SK-N-SH (cell line): Measurements from ENCODE around the gene SRXN1. TPM values are rescaled to one million over a fixed set of nuclear protein-coding genes. Genes with fewer than 3 reads are reported as not detected.

ENCODE experiments used
- CTCF ChIA-PET: fragments of 300-600, 350-600 bp; formaldehyde crosslinking; extraction: SDS; loops from one replicate; lab custom pipeline; 2021; lab: Yijun Ruan, JAX
- POLR2A ChIA-PET: fragments of 350-600 bp; sonication (Branson Sonifier 250); formaldehyde crosslinking; extraction: SDS; loops from one replicate; lab custom pipeline; 2020; ENCODE audit warnings: antibody characterized with exemption, inconsistent platforms; lab: Yijun Ruan, JAX
- DNase-seq: peaks from one replicate; pipeline ENCODE4 v3.0.0; 2012
- H2AFZ ChIP-seq: fragments of 200-600 bp; sonication (generic); 2 replicates; pipeline ENCODE4 v1.8.1; 2016; ENCODE audit warnings: antibody characterized with exemption, mild to moderate bottlenecking, low read depth
- H3F3A ChIP-seq: fragments of 200-600 bp; sonication (generic); replicated peaks from 2 replicates; pipeline ENCODE3; 2016; ENCODE audit warnings: antibody characterized with exemption, mild to moderate bottlenecking; ENCODE audit not compliant: insufficient read depth
- H3K27ac ChIP-seq, 2 experiments: fragments of 200-500 bp in 1 of 2; fragments of 200-600 bp in 1 of 2; sonication (Bioruptor generic) in 1 of 2; sonication (generic), shearing (Covaris generic) in 1 of 2; 2 replicates each; pipeline versions ENCODE4 v1.5.1 to v1.6.1; 2014 to 2016; ENCODE audit warnings: low read depth in 2 of 2, inconsistent platforms in 1 of 2, low read length in 1 of 2, mild to moderate bottlenecking in 1 of 2, mixed read lengths in 1 of 2
- H3K27me3 ChIP-seq: fragments of 200-600 bp; sonication (generic), shearing (Covaris generic); 2 replicates; pipeline ENCODE4 v1.6.1; 2016; ENCODE audit warnings: mixed run types; ENCODE audit not compliant: insufficient read depth
- H3K36me3 ChIP-seq, 2 experiments: fragments of 200-500 bp in 1 of 2; fragments of 200-600 bp in 1 of 2; sonication (Bioruptor generic) in 1 of 2; sonication (generic) in 1 of 2; replicated peaks in 1 of 2; 2 replicates each; pipeline versions ENCODE3 to v1.5.1; 2014 to 2016; ENCODE audit warnings: low read length in 1 of 2, mild to moderate bottlenecking in 1 of 2; ENCODE audit not compliant: insufficient read depth in 2 of 2, control insufficient read depth in 1 of 2
- H3K4me1 ChIP-seq, 2 experiments: fragments of 200-500 bp in 1 of 2; fragments of 200-600 bp in 1 of 2; sonication (Bioruptor generic) in 1 of 2; sonication (generic), shearing (Covaris generic) in 1 of 2; 2 replicates each; pipeline versions ENCODE4 v1.5.1 to v1.6.1; 2014 to 2016; ENCODE audit warnings: low read depth in 1 of 2, low read length in 1 of 2, mixed run types in 1 of 2; ENCODE audit not compliant: insufficient read depth in 2 of 2, control insufficient read depth in 1 of 2
- H3K4me2 ChIP-seq: fragments of 200-600 bp; sonication (generic), shearing (Covaris generic); 2 replicates; pipeline ENCODE4 v1.6.1; 2017; ENCODE audit warnings: mixed run types
- H3K4me3 ChIP-seq, 2 experiments: fragments of 200-500 bp in 1 of 2; fragments of 200-600 bp in 1 of 2; sonication (Bioruptor generic) in 1 of 2; sonication (generic), shearing (Covaris generic) in 1 of 2; 2 replicates each; pipeline versions ENCODE4 v1.5.1 to v1.8.1; 2014 to 2016; ENCODE audit warnings: low read depth in 2 of 2, inconsistent platforms in 1 of 2, low read length in 1 of 2, mild to moderate bottlenecking in 1 of 2, mixed read lengths in 1 of 2, moderate library complexity in 1 of 2
- H3K79me2 ChIP-seq: fragments of 200-600 bp; sonication (generic); 2 replicates; pipeline ENCODE4 v1.8.1; 2017; ENCODE audit warnings: mild to moderate bottlenecking; ENCODE audit not compliant: insufficient read depth
- H3K9ac ChIP-seq: fragments of 200-600 bp; sonication (generic); 2 replicates; pipeline ENCODE4 v1.6.1; 2017; ENCODE audit warnings: mixed run types
- H3K9me2 ChIP-seq: fragments of 200-600 bp; sonication (generic); 2 replicates; pipeline ENCODE4 v1.6.1; 2017; ENCODE audit warnings: mixed run types
- H3K9me3 ChIP-seq: fragments of 200-600 bp; sonication (generic); 2 replicates; pipeline ENCODE4 v1.6.1; 2017; ENCODE audit warnings: mixed run types, mild to moderate bottlenecking, moderate library complexity
- H4K20me1 ChIP-seq: fragments of 200-600 bp; sonication (generic); 2 replicates; pipeline ENCODE4 v1.6.1; 2017; ENCODE audit warnings: mild to moderate bottlenecking, mixed run types; ENCODE audit not compliant: insufficient read depth
- CHD2 ChIP-seq: fragments of 150-350 bp; IDR thresholded peaks from 2 replicates; pipeline ENCODE4 v1.6.1; 2018; ENCODE audit warnings: low read length; ENCODE audit not compliant: partially characterized antibody
- ELF1 ChIP-seq: IDR thresholded peaks from 2 replicates; pipeline ENCODE4 v1.4.0; 2012
- EZH2phosphoT487 ChIP-seq: fragments of 200-600 bp; sonication (generic); IDR thresholded peaks from 2 replicates; pipeline ENCODE4 v1.6.1; 2017; ENCODE audit warnings: low read depth, mixed run types, mild to moderate bottlenecking, antibody characterized with exemption, moderate library complexity, borderline replicate concordance
- FOXJ3 ChIP-seq: sonication (generic); formaldehyde crosslinking; IDR thresholded peaks from 2 replicates; pipeline ENCODE4 v1.5.1; 2020; ENCODE audit warnings: mild to moderate bottlenecking, missing genetic modification reagents
- GABPA ChIP-seq: IDR thresholded peaks from 2 replicates; pipeline ENCODE4 v1.4.0; 2012; ENCODE audit warnings: low read depth, mild to moderate bottlenecking
- GATA2 ChIP-seq: sonication (generic); formaldehyde crosslinking; IDR thresholded peaks from 2 replicates; pipeline ENCODE4 v1.5.0; 2020; ENCODE audit warnings: mild to moderate bottlenecking, missing genetic modification reagents
- JUND ChIP-seq: IDR thresholded peaks from 2 replicates; pipeline ENCODE4 v1.4.0; 2012
- MAX ChIP-seq: IDR thresholded peaks from 2 replicates; pipeline ENCODE4 v1.4.0; 2012; ENCODE audit warnings: low read depth
- NRF1 ChIP-seq: IDR thresholded peaks from 2 replicates; pipeline ENCODE4 v1.6.1; 2012; ENCODE audit warnings: low read depth, mild to moderate bottlenecking, low read length
- PBX3 ChIP-seq: IDR thresholded peaks from 2 replicates; pipeline ENCODE4; 2012
- POLR2AphosphoS5 ChIP-seq: IDR thresholded peaks from 2 replicates; pipeline ENCODE4 v1.6.1; 2012; ENCODE audit warnings: low read depth, low read length
- RCOR1 ChIP-seq: fragments of 150-350 bp; IDR thresholded peaks from 2 replicates; pipeline ENCODE4 v1.6.1; 2017; ENCODE audit warnings: antibody characterized with exemption, low read length
- REST ChIP-seq: IDR thresholded peaks from 2 replicates; pipeline ENCODE4 v1.6.1; 2012; ENCODE audit warnings: mild to moderate bottlenecking, low read depth, low read length, moderate library complexity
- TAF1 ChIP-seq: IDR thresholded peaks from 2 replicates; pipeline ENCODE4 v1.6.1; 2012; ENCODE audit warnings: low read depth, mild to moderate bottlenecking, low read length, moderate library complexity, borderline replicate concordance
- USF1 ChIP-seq: IDR thresholded peaks from 2 replicates; pipeline ENCODE4 v1.4.0; 2012; ENCODE audit warnings: low read depth, borderline replicate concordance
- YY1 ChIP-seq: IDR thresholded peaks from 2 replicates; pipeline ENCODE4 v1.4.0; 2012; ENCODE audit warnings: low read depth, mild to moderate bottlenecking
- WGBS: methylation state at CpG from one replicate; pipeline ENCODE4 v1.1.6; 2017; ENCODE audit warnings: low lambda C conversion rate; 5-methylcytosine and 5-hydroxymethylcytosine counted together
- polyA plus RNA-seq, 3 experiments: library from polyadenylated mRNA; depleted of rRNA; stranded (reverse); fragments of >200 nt; gene quantifications; 2 replicates each; pipeline ENCODE4 v1.2.3, GENCODE V29; 2012

SRXN1 gene
- polyA plus RNA-seq, 1 of the 3 experiments (the other 2 are of a cell fraction) = 26.2 TPM

- TF ChIP-seq RCOR1 (no peak), TAF1 (no peak)
- TF ChIP-seq, all 33 proteins: peak for 0
Observed at GRCh38 chr20:638579-638978, 14.4 kb downstream of the SRXN1 start (continued).

GRCh38 chr20:637559-637958 is 15.4 kb downstream of the SRXN1 start:
- Histone ChIP-seq H3K36me3 (no peaks in the 10 kb centered on the region), H3F3A (peaks cover 7% of the 10 kb centered on the region), H3K27me3 (peaks cover under 1% of the 10 kb centered on the region; the same call in 1 of the 2 replicates), H3K79me2 (no peaks in the 10 kb centered on the region), H3K9me2 (no peaks in the 10 kb centered on the region), H2AFZ (no peak overlapping the region), H3K9me3 (no peaks in the 10 kb centered on the region), H3K4me3 (no peak overlapping the region), H3K27ac (no peak overlapping the region), H3K9ac (no peak overlapping the region), H4K20me1 (no peaks in the 10 kb centered on the region), H3K4me1 (peaks cover 0 to 7% of the 10 kb centered on the region in 2 experiments; a peak in 1 of 4 replicates), H3K4me2 (no peak overlapping the region)
- POLR2A ChIA-PET = no interaction called here
- CTCF ChIA-PET = interaction anchor here (0.7 to 5.0 kb wide), 4 partner anchors 8 to 75 kb away, joined by 3 to 30 read pairs (median 4); no protein-coding TSS in a partner anchor
- TF ChIP-seq POLR2AphosphoS5 = no peak
- no peak for TF ChIP-seq NRF1
- TF ChIP-seq USF1 = no peak
- no peak for TF ChIP-seq MAX
- no peak for TF ChIP-seq EZH2phosphoT487
- no peak for TF ChIP-seq GABPA
- TF ChIP-seq ELF1 = no peak
- no peak for TF ChIP-seq GATA2
- TF ChIP-seq FOXJ3 (CRISPR knock-in tag) = no peak
- 65% methylated on average over 2 of the region's 2 CpGs for WGBS
- DNase-seq = no peak

- H3K4me3 ChIP-seq = no peak overlapping the region
- ChIA-PET CTCF (interaction anchor here (1.6 to 5.0 kb wide), 3 partner anchors 10 to 93 kb away, joined by 4 to 30 read pairs (median 6); no protein-coding TSS in a partner anchor), POLR2A (no interaction called here)
- DNase-seq = no peak
- peaks cover 5% of the 10 kb centered on the region; the same call in 1 of the 2 replicates for H3K27me3 ChIP-seq
- H3F3A ChIP-seq = peaks cover 4% of the 10 kb centered on the region
- no peak for TF ChIP-seq JUND
- no peak for TF ChIP-seq PBX3
- no peak for TF ChIP-seq CHD2
- TF ChIP-seq REST = no peak
- TF ChIP-seq YY1 = no peak
- H3K79me2 ChIP-seq = no peaks in the 10 kb centered on the region
- H3K4me1 ChIP-seq = peaks cover 0 to 7% of the 10 kb centered on the region in 2 experiments; a peak in 1 of 4 replicates
- H3K9ac ChIP-seq = no peak overlapping the region
- no peak overlapping the region for H2AFZ ChIP-seq
- no peaks in the 10 kb centered on the region for H3K9me3 ChIP-seq
- no peaks in the 10 kb centered on the region for H3K9me2 ChIP-seq
- no peaks in the 10 kb centered on the region for H4K20me1 ChIP-seq
- WGBS = 39% methylated on average over 7 of the region's 7 CpGs
- H3K4me2 ChIP-seq = no peak overlapping the region
- no peaks in the 10 kb centered on the region for H3K36me3 ChIP-seq
- no peak overlapping the region for H3K27ac ChIP-seq
Observed at GRCh38 chr20:635893-636338, 17.1 kb downstream of the SRXN1 start.
